HEK293 (cell line): ENCODE data around the gene CAMK2G.

Experiments used
- CTCF ChIA-PET: fragments of 350-600 bp; formaldehyde crosslinking; extraction: SDS; loops from one replicate; lab custom pipeline; 2021; ENCODE audit warnings: antibody characterized with exemption; lab: Yijun Ruan, JAX
- POLR2A ChIA-PET: fragments of 300-600 bp; formaldehyde crosslinking; extraction: SDS; loops from one replicate; lab custom pipeline; 2020; ENCODE audit warnings: antibody characterized with exemption, inconsistent platforms; lab: Yijun Ruan, JAX
- H3K27ac ChIP-seq: fragments of 200-500 bp; sonication (Bioruptor generic); 2 replicates; pipeline ENCODE4 v1.5.1; 2014; ENCODE audit warnings: low read depth, low read length, control low read depth, inconsistent platforms; ENCODE audit errors: extremely low read depth
- H3K36me3 ChIP-seq, 2 experiments: fragments of 200-500 bp in 1 of 2; sonication (Bioruptor generic) in 1 of 2; 1 replicate in 1 of 2; 2 replicates in 1 of 2; pipeline ENCODE4 v1.5.1; 2014 to 2017; ENCODE audit warnings: inconsistent platforms in 2 of 2, low read length in 2 of 2; ENCODE audit not compliant: control insufficient read depth in 2 of 2, insufficient read depth in 1 of 2
- H3K4me1 ChIP-seq: fragments of 200-500 bp; sonication (Bioruptor generic); 2 replicates; pipeline ENCODE4 v1.5.1; 2014; ENCODE audit warnings: mild to moderate bottlenecking, low read length, inconsistent platforms; ENCODE audit not compliant: control insufficient read depth, insufficient read depth
- H3K4me3 ChIP-seq: 2 replicates; pipeline ENCODE4 v1.5.1; 2011; ENCODE audit warnings: low read depth, mild to moderate bottlenecking, control low read depth, low read length, moderate library complexity
- H3K9me3 ChIP-seq: fragments of 200-500 bp; sonication (Bioruptor generic); 2 replicates; pipeline ENCODE4 v1.5.1; 2014; ENCODE audit warnings: low read depth, low read length, inconsistent platforms; ENCODE audit not compliant: control insufficient read depth, insufficient read depth
- EGR2 ChIP-seq: fragments of 450-650 bp; formaldehyde crosslinking; IDR thresholded peaks from 2 replicates; pipeline ENCODE4 v1.5.1; 2016; ENCODE audit warnings: low read depth, missing biosample characterization, missing genetic modification characterization
- GLIS2 ChIP-seq: fragments of 450-650 bp; formaldehyde crosslinking; IDR thresholded peaks from 2 replicates; pipeline ENCODE4 v1.5.1; 2016; ENCODE audit warnings: missing biosample characterization, missing genetic modification characterization
- HOXA7 ChIP-seq: sonication (generic); formaldehyde crosslinking; IDR thresholded peaks from 2 replicates; pipeline ENCODE4 v1.8.1; 2022; ENCODE audit warnings: missing genetic modification reagents, borderline replicate concordance
- OVOL3 ChIP-seq: fragments of 450-650 bp; formaldehyde crosslinking; IDR thresholded peaks from 2 replicates; pipeline ENCODE4 v1.5.1; 2016; ENCODE audit warnings: missing biosample characterization, missing genetic modification characterization
- RBAK ChIP-seq: fragments of 450-650 bp; formaldehyde crosslinking; IDR thresholded peaks from 2 replicates; pipeline ENCODE4 v1.5.1; 2016; ENCODE audit warnings: missing biosample characterization, missing genetic modification characterization
- SALL2 ChIP-seq: fragments of 450-650 bp; formaldehyde crosslinking; IDR thresholded peaks from 2 replicates; pipeline ENCODE4 v1.5.0; 2017; ENCODE audit warnings: missing biosample characterization, mild to moderate bottlenecking, missing genetic modification characterization, borderline replicate concordance
- SCRT1 ChIP-seq: fragments of 450-650 bp; formaldehyde crosslinking; IDR thresholded peaks from 2 replicates; pipeline ENCODE4 v1.5.1; 2016; ENCODE audit warnings: missing biosample characterization, missing genetic modification characterization, borderline replicate concordance
- SCRT2 ChIP-seq: fragments of 450-650 bp; formaldehyde crosslinking; IDR thresholded peaks from 2 replicates; pipeline ENCODE4 v1.5.1; 2016; ENCODE audit warnings: missing biosample characterization, missing genetic modification characterization
- YY2 ChIP-seq: fragments of 450-650 bp; formaldehyde crosslinking; IDR thresholded peaks from 2 replicates; pipeline ENCODE4 v1.5.1; 2016; ENCODE audit warnings: missing biosample characterization, missing genetic modification characterization
- ZFHX2 ChIP-seq: fragments of 450-650 bp; formaldehyde crosslinking; conservative IDR thresholded peaks from 2 replicates; pipeline ENCODE4 v1.5.1; 2016; ENCODE audit warnings: missing biosample characterization, missing genetic modification characterization
- ZNF148 ChIP-seq: fragments of 450-650 bp; formaldehyde crosslinking; IDR thresholded peaks from 2 replicates; pipeline ENCODE4 v1.5.0; 2017; ENCODE audit warnings: missing biosample characterization, missing genetic modification characterization, borderline replicate concordance
- ZNF280D ChIP-seq: fragments of 450-650 bp; formaldehyde crosslinking; IDR thresholded peaks from 2 replicates; pipeline ENCODE4 v1.5.1; 2016; ENCODE audit warnings: missing biosample characterization, missing genetic modification characterization
- ZNF391 ChIP-seq: fragments of 450-650 bp; formaldehyde crosslinking; IDR thresholded peaks from 2 replicates; pipeline ENCODE4 v1.5.1; 2016; ENCODE audit warnings: low read depth, missing biosample characterization, missing genetic modification characterization, borderline replicate concordance
- ZNF394 ChIP-seq: fragments of 450-650 bp; formaldehyde crosslinking; IDR thresholded peaks from 2 replicates; pipeline ENCODE4 v1.5.1; 2016; ENCODE audit warnings: missing biosample characterization, missing genetic modification characterization, mild to moderate bottlenecking, moderate library complexity, borderline replicate concordance
- ZNF626 ChIP-seq: fragments of 450-650 bp; sonication (Bioruptor Pico); formaldehyde crosslinking; IDR thresholded peaks from 2 replicates; pipeline ENCODE4 v1.5.1; 2018; ENCODE audit warnings: missing biosample characterization, missing genetic modification characterization, inconsistent platforms
- ZNF701 ChIP-seq: fragments of 450-650 bp; formaldehyde crosslinking; IDR thresholded peaks from 2 replicates; pipeline ENCODE4 v1.5.1; 2016; ENCODE audit warnings: missing biosample characterization, missing genetic modification characterization
- ZNF76 ChIP-seq: fragments of 450-650 bp; formaldehyde crosslinking; IDR thresholded peaks from 2 replicates; pipeline ENCODE4; 2016; ENCODE audit warnings: low read depth, missing biosample characterization, missing genetic modification characterization, borderline replicate concordance
- ZNF768 ChIP-seq: fragments of 450-650 bp; formaldehyde crosslinking; IDR thresholded peaks from 2 replicates; pipeline ENCODE4 v1.5.1; 2018; ENCODE audit warnings: missing biosample characterization, mild to moderate bottlenecking, missing genetic modification characterization
- ZXDB ChIP-seq: fragments of 450-650 bp; formaldehyde crosslinking; IDR thresholded peaks from 2 replicates; pipeline ENCODE4 v1.5.1; 2016; ENCODE audit warnings: missing biosample characterization, missing genetic modification characterization
- TF ChIP-seq, protein P1 (sequence below): IDR thresholded peaks from 2 replicates; pipeline ENCODE4 v1.6.1; 2011; ENCODE audit warnings: mild to moderate bottlenecking, low read depth, low read length, borderline replicate concordance
- TF ChIP-seq, protein P2 (sequence below): fragments of 450-650 bp; formaldehyde crosslinking; IDR thresholded peaks from 2 replicates; pipeline ENCODE4 v1.5.1; 2016; ENCODE audit warnings: missing biosample characterization, missing genetic modification characterization, low read depth
- TF ChIP-seq, protein P3 (sequence below): fragments of 450-650 bp; formaldehyde crosslinking; IDR thresholded peaks from 2 replicates; pipeline ENCODE4 v1.5.1; 2016; ENCODE audit warnings: missing biosample characterization, missing genetic modification characterization, low read depth
- TF ChIP-seq, protein P4 (sequence below): fragments of 450-650 bp; formaldehyde crosslinking; IDR thresholded peaks from 2 replicates; pipeline ENCODE4 v1.5.1; 2016; ENCODE audit warnings: missing biosample characterization, missing genetic modification characterization

CAMK2G gene

DNA sequence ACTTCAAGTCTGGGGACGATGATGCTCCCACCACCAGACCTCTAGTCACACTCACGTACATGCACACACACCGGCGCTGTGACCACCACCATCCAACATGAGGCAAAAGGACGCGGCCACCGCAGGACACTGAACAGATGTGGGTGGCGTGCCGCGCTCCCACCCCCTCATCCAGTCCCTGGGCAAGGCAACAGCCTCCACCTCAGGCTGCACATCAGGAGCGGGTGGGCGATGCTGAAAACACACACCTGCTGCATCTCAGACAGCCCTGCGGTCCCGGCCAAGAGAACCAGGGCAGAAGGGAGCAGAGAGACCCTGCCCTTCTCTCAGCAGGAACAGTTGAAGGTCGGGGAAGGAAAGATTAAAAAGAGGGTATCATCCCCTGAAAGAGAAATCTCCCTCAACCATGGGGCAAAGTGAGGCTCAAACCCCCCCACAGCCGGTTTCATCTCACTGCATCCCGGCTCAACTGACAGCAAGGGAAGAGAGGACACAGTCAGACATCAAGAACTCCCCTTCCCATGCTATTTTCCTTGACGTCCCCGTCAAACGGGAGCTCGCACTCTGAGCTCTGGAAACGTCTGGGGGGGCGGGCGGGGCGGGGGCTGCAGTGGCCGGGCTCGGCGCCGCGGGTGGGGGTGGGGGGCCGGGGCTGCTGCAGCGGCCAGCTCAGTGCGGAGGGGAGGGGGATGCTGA lies 1.1 kb downstream of the CAMK2G start:
- POLR2A ChIA-PET: interaction anchor here (1.1 to 2.0 kb wide), 2 partner anchors 11 to 92 kb away, joined by 3 to 4 read pairs; no protein-coding TSS in a partner anchor

More for the DNA sequence above, 1.1 kb downstream of the CAMK2G start:
- peaks cover 0 to 40% of the 10 kb centered on the region in 2 experiments; a peak in 1 of 3 replicates for H3K36me3 ChIP-seq
- H3K27ac ChIP-seq: no peak overlapping the region
- TF ChIP-seq OVOL3 (tag by site-specific recombination): no peak
- no peak for TF ChIP-seq HOXA7 (CRISPR knock-in tag)
- no peak for TF ChIP-seq ZNF76 (tag by site-specific recombination)
- TF ChIP-seq, protein P1, sequence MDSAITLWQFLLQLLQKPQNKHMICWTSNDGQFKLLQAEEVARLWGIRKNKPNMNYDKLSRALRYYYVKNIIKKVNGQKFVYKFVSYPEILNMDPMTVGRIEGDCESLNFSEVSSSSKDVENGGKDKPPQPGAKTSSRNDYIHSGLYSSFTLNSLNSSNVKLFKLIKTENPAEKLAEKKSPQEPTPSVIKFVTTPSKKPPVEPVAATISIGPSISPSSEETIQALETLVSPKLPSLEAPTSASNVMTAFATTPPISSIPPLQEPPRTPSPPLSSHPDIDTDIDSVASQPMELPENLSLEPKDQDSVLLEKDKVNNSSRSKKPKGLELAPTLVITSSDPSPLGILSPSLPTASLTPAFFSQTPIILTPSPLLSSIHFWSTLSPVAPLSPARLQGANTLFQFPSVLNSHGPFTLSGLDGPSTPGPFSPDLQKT: no peak
- TF ChIP-seq ZNF148 (tag by site-specific recombination): no peak
- no peak for TF ChIP-seq ZNF701 (tag by site-specific recombination)
- TF ChIP-seq ZXDB (tag by site-specific recombination): no peak
- TF ChIP-seq ZNF280D (tag by site-specific recombination): no peak
- no peak for TF ChIP-seq ZNF626 (tag by site-specific recombination)
- no peak for TF ChIP-seq SALL2 (tag by site-specific recombination)
- TF ChIP-seq RBAK (tag by site-specific recombination): no peak
- TF ChIP-seq ZNF394: no peak
- peak; percentile 63 for TF ChIP-seq EGR2 (tag by site-specific recombination)
- TF ChIP-seq ZFHX2 (tag by site-specific recombination): peak; percentile 49
- 0 out of 2 replicates have a peak, but pooled peaks have one; percentile 27 for TF ChIP-seq SCRT1
- TF ChIP-seq, protein P2, sequence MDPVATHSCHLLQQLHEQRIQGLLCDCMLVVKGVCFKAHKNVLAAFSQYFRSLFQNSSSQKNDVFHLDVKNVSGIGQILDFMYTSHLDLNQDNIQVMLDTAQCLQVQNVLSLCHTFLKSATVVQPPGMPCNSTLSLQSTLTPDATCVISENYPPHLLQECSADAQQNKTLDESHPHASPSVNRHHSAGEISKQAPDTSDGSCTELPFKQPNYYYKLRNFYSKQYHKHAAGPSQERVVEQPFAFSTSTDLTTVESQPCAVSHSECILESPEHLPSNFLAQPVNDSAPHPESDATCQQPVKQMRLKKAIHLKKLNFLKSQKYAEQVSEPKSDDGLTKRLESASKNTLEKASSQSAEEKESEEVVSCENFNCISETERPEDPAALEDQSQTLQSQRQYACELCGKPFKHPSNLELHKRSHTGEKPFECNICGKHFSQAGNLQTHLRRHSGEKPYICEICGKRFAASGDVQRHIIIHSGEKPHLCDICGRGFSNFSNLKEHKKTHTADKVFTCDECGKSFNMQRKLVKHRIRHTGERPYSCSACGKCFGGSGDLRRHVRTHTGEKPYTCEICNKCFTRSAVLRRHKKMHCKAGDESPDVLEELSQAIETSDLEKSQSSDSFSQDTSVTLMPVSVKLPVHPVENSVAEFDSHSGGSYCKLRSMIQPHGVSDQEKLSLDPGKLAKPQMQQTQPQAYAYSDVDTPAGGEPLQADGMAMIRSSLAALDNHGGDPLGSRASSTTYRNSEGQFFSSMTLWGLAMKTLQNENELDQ: no peak
- no peak for TF ChIP-seq ZNF391 (tag by site-specific recombination)
- no peak for TF ChIP-seq YY2
- no peak for TF ChIP-seq GLIS2 (tag by site-specific recombination)
- peak; percentile 78 for TF ChIP-seq SCRT2 (tag by site-specific recombination)
- TF ChIP-seq, protein P3, sequence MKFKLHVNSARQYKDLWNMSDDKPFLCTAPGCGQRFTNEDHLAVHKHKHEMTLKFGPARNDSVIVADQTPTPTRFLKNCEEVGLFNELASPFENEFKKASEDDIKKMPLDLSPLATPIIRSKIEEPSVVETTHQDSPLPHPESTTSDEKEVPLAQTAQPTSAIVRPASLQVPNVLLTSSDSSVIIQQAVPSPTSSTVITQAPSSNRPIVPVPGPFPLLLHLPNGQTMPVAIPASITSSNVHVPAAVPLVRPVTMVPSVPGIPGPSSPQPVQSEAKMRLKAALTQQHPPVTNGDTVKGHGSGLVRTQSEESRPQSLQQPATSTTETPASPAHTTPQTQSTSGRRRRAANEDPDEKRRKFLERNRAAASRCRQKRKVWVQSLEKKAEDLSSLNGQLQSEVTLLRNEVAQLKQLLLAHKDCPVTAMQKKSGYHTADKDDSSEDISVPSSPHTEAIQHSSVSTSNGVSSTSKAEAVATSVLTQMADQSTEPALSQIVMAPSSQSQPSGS (tag by site-specific recombination): no peak
- TF ChIP-seq, protein P4, sequence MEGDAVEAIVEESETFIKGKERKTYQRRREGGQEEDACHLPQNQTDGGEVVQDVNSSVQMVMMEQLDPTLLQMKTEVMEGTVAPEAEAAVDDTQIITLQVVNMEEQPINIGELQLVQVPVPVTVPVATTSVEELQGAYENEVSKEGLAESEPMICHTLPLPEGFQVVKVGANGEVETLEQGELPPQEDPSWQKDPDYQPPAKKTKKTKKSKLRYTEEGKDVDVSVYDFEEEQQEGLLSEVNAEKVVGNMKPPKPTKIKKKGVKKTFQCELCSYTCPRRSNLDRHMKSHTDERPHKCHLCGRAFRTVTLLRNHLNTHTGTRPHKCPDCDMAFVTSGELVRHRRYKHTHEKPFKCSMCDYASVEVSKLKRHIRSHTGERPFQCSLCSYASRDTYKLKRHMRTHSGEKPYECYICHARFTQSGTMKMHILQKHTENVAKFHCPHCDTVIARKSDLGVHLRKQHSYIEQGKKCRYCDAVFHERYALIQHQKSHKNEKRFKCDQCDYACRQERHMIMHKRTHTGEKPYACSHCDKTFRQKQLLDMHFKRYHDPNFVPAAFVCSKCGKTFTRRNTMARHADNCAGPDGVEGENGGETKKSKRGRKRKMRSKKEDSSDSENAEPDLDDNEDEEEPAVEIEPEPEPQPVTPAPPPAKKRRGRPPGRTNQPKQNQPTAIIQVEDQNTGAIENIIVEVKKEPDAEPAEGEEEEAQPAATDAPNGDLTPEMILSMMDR (tag by site-specific recombination): no peak
- TF ChIP-seq ZNF768 (tag by site-specific recombination): no peak
- H3K4me3 ChIP-seq: peak overlapping the region; percentile 77
- H3K9me3 ChIP-seq: no peaks in the 10 kb centered on the region
- H3K4me1 ChIP-seq: peaks cover 8% of the 10 kb centered on the region
- CTCF ChIA-PET: interaction anchor here (0.9 to 11.0 kb wide), 2 partner anchors 10 to 25 kb away, joined by 5 to 267 read pairs; no protein-coding TSS in a partner anchor
